Nasal cavity respiratory epithelium epithelial cell of viscerocranial mucosa (primary cell): ENCODE results near the gene PRPS1L1. TPM values are rescaled to one million over a fixed set of nuclear protein-coding genes. Genes with fewer than 3 reads are reported as not detected.

Experiments
- total RNA-seq: library from RNA; depleted of rRNA; stranded (reverse); fragments of >200 nt; gene quantifications from 2 replicates; pipeline ENCODE4 v1.2.3, GENCODE V29; 2014

The PRPS1L1 gene
- not detected in 2 replicates for total RNA-seq

GRCh38 chr7:18027628-18028027, at the start of gene PRPS1L1:
PRPS1L1 (minus strand) TSS chr7:18027846.

Other genes starting within 250 kb of the PRPS1L1 start
- 43.1 and 55.7 TPM in 2 replicates for gene SNX13, start 87.4 kb downstream of the PRPS1L1 start, total RNA-seq